PC-3 (cell line): ENCODE data around the gene STRN3. TPM values are rescaled to one million over a fixed set of nuclear protein-coding genes. Genes with fewer than 3 reads are reported as not detected.

ENCODE experiments used
- ATAC-seq: fragments of 200-7000 bp; cut with Tn5 transposase; 2 replicates; pipeline ENCODE4 v1.9.1; 2020; ENCODE audit warnings: mild to moderate bottlenecking, moderate library complexity
- BruUV-seq: library from RNA; stranded (reverse); fragments of 400-500 nt; replicated peaks from 2 replicates; lab custom pipeline; 2021; lab: Mats Ljungman, UMichigan
- CTCF ChIA-PET: fragments of 300-600 bp; sonication (Branson Sonifier 250); formaldehyde crosslinking; loops from one replicate; lab custom pipeline; 2022; ENCODE audit warnings: antibody characterized with exemption; lab: Charles Lee
- POLR2A ChIA-PET: fragments of 300-600 bp; sonication (Branson Sonifier 250); formaldehyde crosslinking; loops from one replicate; lab custom pipeline; 2022; ENCODE audit warnings: antibody characterized with exemption; ENCODE audit not compliant: unreplicated experiment; lab: Charles Lee
- DNase-seq: peaks from one replicate; pipeline ENCODE4 v3.0.0-alpha.2; 2015
- H2AFZ ChIP-seq: fragments of 300-600 bp; sonication (generic); 2 replicates; pipeline ENCODE4 v1.6.0; 2016; ENCODE audit warnings: antibody characterized with exemption, low read length
- H3F3A ChIP-seq: fragments of 300-600 bp; sonication (generic); one replicate; pipeline ENCODE4 v1.6.0; 2017; ENCODE audit warnings: antibody characterized with exemption, low read length, control low read depth, mild to moderate bottlenecking; ENCODE audit not compliant: unreplicated experiment
- H3K27ac ChIP-seq: fragments of 300-600 bp; sonication (generic); 2 replicates; pipeline ENCODE4 v1.5.1; 2016; ENCODE audit warnings: mild to moderate bottlenecking, low read length
- H3K27me3 ChIP-seq: fragments of 300-600 bp; sonication (generic); 2 replicates; pipeline ENCODE4 v1.6.1; 2016; ENCODE audit warnings: low read length, mixed read lengths
- H3K36me3 ChIP-seq: fragments of 300-600 bp; sonication (generic); 2 replicates; pipeline ENCODE4 v1.6.1; 2016; ENCODE audit warnings: low read depth, mixed run types, low read length, mixed read lengths
- H3K4me1 ChIP-seq: fragments of 300-600 bp; sonication (generic); 2 replicates; pipeline ENCODE4 v1.5.1; 2016; ENCODE audit warnings: low read length; ENCODE audit not compliant: insufficient read depth
- H3K4me2 ChIP-seq: fragments of 300-600 bp; sonication (generic); 2 replicates; pipeline ENCODE4 v1.6.0; 2016; ENCODE audit warnings: low read length
- H3K4me3 ChIP-seq: fragments of 300-600 bp; sonication (generic); 2 replicates; pipeline ENCODE4 v1.5.1; 2016; ENCODE audit warnings: mild to moderate bottlenecking, low read length, mixed read lengths
- H3K79me2 ChIP-seq: fragments of 300-600 bp; sonication (generic); 2 replicates; pipeline ENCODE4 v1.6.1; 2017; ENCODE audit warnings: low read length, mixed read lengths
- H3K9ac ChIP-seq: fragments of 300-600 bp; sonication (generic); 2 replicates; pipeline ENCODE4 v1.6.0; 2016; ENCODE audit warnings: mild to moderate bottlenecking, low read length
- H3K9me2 ChIP-seq: fragments of 300-600 bp; sonication (generic); replicated peaks from 2 replicates; pipeline ENCODE4 v1.6.1; 2016; ENCODE audit warnings: mixed run types, low read length, mixed read lengths
- H3K9me3 ChIP-seq: fragments of 300-600 bp; sonication (generic); 2 replicates; pipeline ENCODE4 v1.6.1; 2016; ENCODE audit warnings: low read length, mixed read lengths
- H4K20me1 ChIP-seq: fragments of 300-600 bp; sonication (generic); 2 replicates; pipeline ENCODE4 v1.6.1; 2016; ENCODE audit warnings: low read length, mixed read lengths
- CTCF ChIP-seq: fragments of 300-600 bp; sonication (generic); conservative IDR thresholded peaks from 2 replicates; pipeline ENCODE4 v1.5.1; 2017; ENCODE audit warnings: antibody characterized with exemption, low read depth, mild to moderate bottlenecking, low read length
- EZH2 ChIP-seq: fragments of 300-600 bp; sonication (generic); IDR thresholded peaks from one replicate; pipeline ENCODE4 v1.6.1; 2017; ENCODE audit warnings: antibody characterized with exemption, mild to moderate bottlenecking, low read length; ENCODE audit not compliant: unreplicated experiment
- EZH2phosphoT487 ChIP-seq: fragments of 300-600 bp; sonication (generic); IDR thresholded peaks from 2 replicates; pipeline ENCODE4 v1.6.1; 2018; ENCODE audit warnings: mild to moderate bottlenecking, antibody characterized with exemption, low read length, borderline replicate concordance
- intact Hi-C: fragments of 100-400 bp; cut with micrococcal nuclease; formaldehyde crosslinking; loops from 2 replicates; pipeline ENCODE4 v1.9.0; 2023
- total RNA-seq: library from RNA; depleted of rRNA; stranded (reverse); fragments of >200 nt; gene quantifications from 2 replicates; pipeline ENCODE4 v1.2.3, GENCODE V29; 2014

Gene STRN3
- total RNA-seq, 1 experiment from 2014 or later = 41.4 TPM

GRCh38 chr14:30908826-30909225, 117.4 kb downstream of the STRN3 start:
- H3K9ac ChIP-seq = no peak overlapping the region
- H3K4me1 ChIP-seq = no peaks in the 10 kb centered on the region
- no peak for DNase-seq
- H3K4me2 ChIP-seq = no peak overlapping the region
- no peak for ATAC-seq
- H4K20me1 ChIP-seq = no peaks in the 10 kb centered on the region
- H3K27me3 ChIP-seq = no peaks in the 10 kb centered on the region
- H3K36me3 ChIP-seq = peaks cover 31% of the 10 kb centered on the region
- no peaks in the 10 kb centered on the region for H3K9me2 ChIP-seq
- H3F3A ChIP-seq = no peaks in the 10 kb centered on the region
- H2AFZ ChIP-seq = no peak overlapping the region
- no peaks in the 10 kb centered on the region for H3K79me2 ChIP-seq
- TF ChIP-seq EZH2 = no peak
- TF ChIP-seq EZH2phosphoT487 = no peak
- no peak for TF ChIP-seq CTCF
- POLR2A ChIA-PET = no interaction called here
- intact Hi-C loops = loop anchor here (10.0 kb wide), 1 partner anchor 204 kb away; no protein-coding TSS in a partner anchor
- CTCF ChIA-PET = no interaction called here
- no peak overlapping the region for H3K4me3 ChIP-seq
- BruUV-seq = no TSS peak
- no peak overlapping the region for H3K27ac ChIP-seq
- H3K9me3 ChIP-seq = no peaks in the 10 kb centered on the region

- DNase-seq (no peak), ATAC-seq (no peak; the same call in 1 of the 2 replicates)
- Histone ChIP-seq H3K27me3 (no peaks in the 10 kb centered on the region), H2AFZ (no peak overlapping the region), H3F3A (no peaks in the 10 kb centered on the region), H4K20me1 (no peaks in the 10 kb centered on the region), H3K79me2 (no peaks in the 10 kb centered on the region), H3K9ac (no peak overlapping the region), H3K9me2 (no peaks in the 10 kb centered on the region), H3K9me3 (no peaks in the 10 kb centered on the region), H3K4me2 (no peak overlapping the region), H3K27ac (no peak overlapping the region), H3K36me3 (peaks cover 31% of the 10 kb centered on the region), H3K4me1 (no peaks in the 10 kb centered on the region), H3K4me3 (no peak overlapping the region)
- CTCF ChIA-PET = no interaction called here
- BruUV-seq = no TSS peak
- intact Hi-C loops = loop anchor here (2.0 to 10.0 kb wide), 2 partner anchors 203 to 251 kb away; no protein-coding TSS in a partner anchor
- POLR2A ChIA-PET = interaction anchor here (0.5 kb wide), 1 partner anchor 93 kb away, joined by 8 read pairs; no protein-coding TSS in a partner anchor
- no peak for TF ChIP-seq CTCF
- no peak for TF ChIP-seq EZH2
- no peak for TF ChIP-seq EZH2phosphoT487
Measured at GRCh38 chr14:30907659-30908057, 118.5 kb downstream of the STRN3 start.
